Stimulated activated CD8-positive, alpha-beta memory T cell treated with anti-CD3 and anti-CD28 coated beads, Interleukin-15, amount 100 ng/mL, for 24 hours (primary cell): ENCODE data around the gene CDK6.
"Not testable (repeated sequence)": the region's sequence is repeated elsewhere in the genome, so short reads cannot be mapped to it uniquely, and the experiment has no call there.

Source experiments
- DNase-seq: peaks from one replicate; pipeline ENCODE4 v3.0.0-alpha.2; 2020; ENCODE audit warnings: low read depth

The CDK6 gene

DNA sequence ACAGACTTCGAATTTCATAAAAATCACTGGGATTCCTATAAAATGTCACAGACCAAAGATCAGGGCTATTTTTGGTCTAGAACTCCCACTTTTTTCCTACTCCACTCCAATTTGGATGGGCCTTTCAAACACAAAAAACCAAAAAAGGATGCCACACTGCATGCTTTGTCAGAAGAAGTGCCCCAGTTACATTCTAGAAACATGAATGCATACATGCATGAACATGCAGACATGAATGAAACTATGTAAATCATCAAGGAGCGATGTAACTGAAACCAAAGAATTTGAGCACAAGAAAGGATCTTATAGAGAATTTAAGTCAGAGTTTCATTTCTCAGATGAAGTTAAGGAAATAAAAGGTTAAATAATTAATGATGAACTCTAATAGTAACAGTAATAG lies 214.3 kb downstream of the CDK6 start:
- DNase-seq, result no peak

DNA sequence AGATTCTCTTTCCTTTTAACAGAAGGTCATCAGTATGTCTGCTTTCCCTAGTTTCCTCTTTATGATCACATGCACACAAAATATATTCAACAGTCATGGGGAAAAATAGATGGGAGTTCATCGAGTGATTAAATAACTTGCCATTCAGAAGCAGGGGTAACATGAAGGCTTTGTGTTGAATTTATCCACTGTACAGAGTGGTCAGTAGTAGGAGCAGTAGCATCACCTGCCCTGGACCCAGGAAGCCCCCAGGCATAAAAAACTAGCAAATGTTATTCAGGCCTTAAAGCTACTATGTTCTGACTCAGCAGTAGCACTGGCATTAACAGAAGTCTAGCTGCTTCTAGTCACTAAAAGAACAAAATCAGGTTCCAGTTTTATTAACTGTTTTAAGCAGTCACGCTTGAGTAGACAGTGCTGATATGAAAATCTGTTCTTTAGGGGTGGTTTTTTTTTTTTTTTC lies 214.8 kb downstream of the CDK6 start:
- no peak for DNase-seq

DNA sequence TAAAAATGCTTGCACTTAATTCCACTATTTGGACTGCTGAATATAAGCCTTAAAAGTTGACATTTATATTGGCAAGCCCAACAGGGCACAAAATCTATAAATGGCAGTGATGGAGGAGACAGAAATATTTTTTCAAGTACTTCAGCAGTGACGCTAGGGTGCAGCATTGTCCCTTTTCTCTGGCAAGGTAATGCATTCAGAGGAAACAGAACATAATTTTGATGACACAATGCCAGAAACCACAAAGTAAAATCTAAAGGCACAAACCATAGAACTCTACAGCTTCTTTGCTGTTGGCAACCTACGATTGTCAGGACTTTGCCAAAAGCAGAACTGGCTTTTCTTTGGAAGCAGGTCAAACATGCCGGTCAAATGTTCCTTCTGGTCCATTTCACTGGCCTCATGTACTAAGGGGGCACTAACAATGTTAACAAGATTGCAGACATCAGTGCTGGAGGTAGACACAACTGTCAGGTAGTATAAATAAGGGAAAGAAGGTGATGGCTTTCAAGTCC lies 215.3 kb downstream of the CDK6 start:
- no peak for DNase-seq

DNA sequence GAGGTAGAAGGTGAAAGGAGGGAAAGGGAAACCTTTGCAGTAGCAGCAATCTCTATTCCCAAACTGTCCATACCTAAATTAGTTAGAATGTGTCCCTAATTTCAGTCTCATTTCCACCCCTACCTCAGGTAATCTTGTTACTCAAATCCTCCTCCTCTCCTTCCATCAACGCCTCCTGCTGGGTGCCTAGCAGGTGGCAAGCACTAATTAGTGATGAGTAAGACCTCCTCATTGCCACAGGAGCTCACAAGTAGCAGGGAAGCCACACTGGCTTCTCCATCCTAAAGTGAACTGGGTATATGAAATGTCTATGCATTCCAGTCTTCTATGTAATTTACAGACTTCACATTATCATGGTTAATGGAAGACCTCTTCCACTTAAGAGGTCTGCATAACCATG lies 220.5 kb downstream of the CDK6 start:
- DNase-seq, result no peak

- DNase-seq, result no peak
These were observed 221.7 kb downstream of the CDK6 start for GRCh38 chr7:92614660-92615174.

- DNase-seq, result no peak
These were observed 222.7 kb downstream of the CDK6 start for GRCh38 chr7:92613720-92614119.

- DNase-seq, result no peak
These were observed 223.2 kb downstream of the CDK6 start for GRCh38 chr7:92613214-92613613.

GRCh38 chr7:92612501-92612900 lies 223.9 kb downstream of the CDK6 start:
- no peak for DNase-seq

DNA sequence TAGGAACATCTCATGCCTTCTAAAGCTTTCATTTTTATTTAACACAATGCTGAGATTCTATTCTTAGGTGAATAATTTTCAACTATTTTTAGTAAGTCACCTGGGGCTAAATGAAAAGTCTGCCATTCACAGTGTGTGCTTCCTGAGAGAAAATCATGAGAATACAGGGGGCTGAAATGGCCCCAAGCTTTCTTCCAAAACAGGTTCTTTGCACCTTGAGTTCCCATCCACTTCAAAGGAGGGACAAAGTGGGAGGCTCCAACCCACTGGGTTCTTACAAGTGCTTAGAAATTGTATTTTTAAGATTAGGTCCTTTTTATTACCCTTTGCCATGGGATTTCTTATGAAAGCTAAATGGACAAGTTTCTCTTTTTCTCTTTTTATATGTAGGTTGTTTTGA lies 224.6 kb downstream of the CDK6 start:
- no peak for DNase-seq

DNA sequence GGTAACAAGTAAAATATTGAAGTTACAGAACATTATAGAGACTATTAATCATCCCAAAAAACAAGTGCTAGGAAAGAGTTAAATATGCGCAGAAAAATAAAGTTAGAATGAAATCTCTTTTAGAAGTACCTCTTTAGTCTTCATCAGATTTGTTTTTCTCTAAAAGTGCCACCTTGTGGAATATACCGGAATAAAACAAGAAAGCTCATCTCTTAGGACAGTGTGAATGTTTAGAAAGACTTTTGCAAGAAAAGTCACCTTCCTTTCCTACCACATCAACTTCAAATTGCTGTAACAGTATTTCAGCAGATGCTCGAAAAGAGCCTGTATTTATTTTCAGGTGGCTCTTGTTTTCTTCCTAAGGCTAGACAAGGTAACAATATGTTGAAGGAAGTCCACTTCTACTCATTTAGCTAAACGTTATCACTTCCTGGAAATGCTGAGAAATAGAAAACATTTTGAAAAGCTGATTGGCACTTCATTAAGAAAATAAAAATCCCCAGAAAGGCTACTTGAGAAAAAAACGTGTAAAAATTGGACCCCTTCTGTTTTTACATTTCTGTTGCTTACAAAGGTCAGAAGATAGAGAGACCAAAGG lies 226.4 kb downstream of the CDK6 start:
- no peak for DNase-seq

DNA sequence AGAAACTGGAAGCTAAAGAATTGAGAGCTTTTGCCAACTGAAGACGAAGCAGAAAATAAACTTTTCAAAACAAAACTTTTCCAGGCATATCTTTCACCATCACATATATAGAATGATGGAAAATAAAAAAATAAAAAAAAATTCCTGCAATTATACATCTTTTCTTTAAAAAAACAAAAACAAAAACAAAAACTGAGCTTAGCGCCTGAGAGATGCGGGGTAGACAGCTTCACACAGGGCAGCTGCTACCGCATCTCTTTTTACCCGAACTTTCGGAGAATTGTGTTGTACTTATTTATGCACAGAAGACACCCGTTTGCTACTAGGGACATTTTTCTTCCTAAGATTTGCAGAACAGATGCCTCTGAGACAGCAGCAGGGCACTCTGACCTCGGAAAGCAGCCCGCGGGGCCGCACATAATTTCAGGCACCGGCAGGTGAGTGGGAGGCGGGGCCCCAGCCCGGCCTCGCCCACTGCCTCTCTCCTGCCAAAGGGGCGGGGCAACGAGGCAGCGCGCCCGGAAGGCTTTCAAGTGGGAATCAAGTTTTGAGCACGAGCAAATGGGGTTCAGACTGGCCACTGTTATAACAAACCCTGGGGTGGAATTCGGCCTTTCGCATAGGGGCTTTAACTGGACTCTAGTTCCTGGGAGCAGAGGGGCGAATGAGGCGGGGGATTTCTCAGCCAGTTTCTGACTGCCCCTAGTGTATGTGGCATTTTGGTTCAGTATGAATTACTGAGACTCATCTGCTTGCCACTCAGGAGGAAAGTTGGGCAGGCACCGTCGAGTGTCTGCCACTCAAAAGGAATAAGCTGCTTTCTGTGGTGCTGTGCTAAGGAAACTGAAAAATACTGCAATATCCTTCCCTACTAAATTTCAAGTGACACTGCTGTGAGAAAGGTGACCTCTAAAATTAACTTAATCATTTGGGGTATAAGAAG lies 227.7 kb downstream of the CDK6 start:
- DNase-seq, result no peak

- no peak for DNase-seq
These were observed 229.4 kb downstream of the CDK6 start for GRCh38 chr7:92606985-92607384.

GRCh38 chr7:92604517-92604916 lies 231.9 kb downstream of the CDK6 start:
- not testable (repeated sequence) for DNase-seq

GRCh38 chr7:92603089-92603445 lies 233.3 kb downstream of the CDK6 start:
- no peak for DNase-seq

DNA sequence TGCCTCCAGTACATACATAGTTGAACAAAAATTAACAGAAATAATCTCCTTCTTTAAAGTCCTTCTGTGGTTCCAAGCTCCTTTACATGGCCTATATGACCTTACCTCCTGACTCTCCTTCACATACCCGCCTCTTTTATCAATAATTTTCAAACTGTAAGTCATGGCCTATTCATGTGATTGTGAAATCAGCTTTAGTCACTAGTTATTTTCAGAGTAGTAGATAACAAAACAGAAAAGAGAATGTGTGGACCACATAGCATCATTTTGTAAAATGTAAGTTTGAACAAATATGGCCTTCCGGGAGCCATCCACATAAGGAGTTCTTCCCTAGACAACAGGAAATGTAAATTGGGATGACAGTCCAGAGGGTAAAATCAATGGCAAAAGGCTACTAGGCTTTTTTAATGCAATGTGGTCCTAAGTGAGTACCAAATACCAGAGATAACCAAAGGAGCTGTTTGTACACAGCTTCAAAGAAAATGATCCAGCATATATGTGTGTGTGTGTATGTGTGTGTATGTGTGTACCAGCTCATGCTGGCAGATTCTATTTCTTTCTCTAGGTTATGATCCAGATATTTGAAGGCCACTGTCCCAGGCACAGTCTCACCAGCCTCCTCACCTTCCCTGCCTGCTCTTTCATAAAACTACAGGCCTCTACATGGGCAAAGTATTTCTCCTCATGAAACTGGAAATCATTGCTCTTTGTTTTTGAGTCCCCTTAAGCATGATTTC lies 233.9 kb downstream of the CDK6 start:
- no peak for DNase-seq

- no peak for DNase-seq
These were observed 237.9 kb downstream of the CDK6 start for GRCh38 chr7:92598310-92598981.

GRCh38 chr7:92595281-92595680 lies 241.1 kb downstream of the CDK6 start:
- no peak for DNase-seq

GRCh38 chr7:92594746-92595145 lies 241.6 kb downstream of the CDK6 start:
- no peak for DNase-seq

DNA sequence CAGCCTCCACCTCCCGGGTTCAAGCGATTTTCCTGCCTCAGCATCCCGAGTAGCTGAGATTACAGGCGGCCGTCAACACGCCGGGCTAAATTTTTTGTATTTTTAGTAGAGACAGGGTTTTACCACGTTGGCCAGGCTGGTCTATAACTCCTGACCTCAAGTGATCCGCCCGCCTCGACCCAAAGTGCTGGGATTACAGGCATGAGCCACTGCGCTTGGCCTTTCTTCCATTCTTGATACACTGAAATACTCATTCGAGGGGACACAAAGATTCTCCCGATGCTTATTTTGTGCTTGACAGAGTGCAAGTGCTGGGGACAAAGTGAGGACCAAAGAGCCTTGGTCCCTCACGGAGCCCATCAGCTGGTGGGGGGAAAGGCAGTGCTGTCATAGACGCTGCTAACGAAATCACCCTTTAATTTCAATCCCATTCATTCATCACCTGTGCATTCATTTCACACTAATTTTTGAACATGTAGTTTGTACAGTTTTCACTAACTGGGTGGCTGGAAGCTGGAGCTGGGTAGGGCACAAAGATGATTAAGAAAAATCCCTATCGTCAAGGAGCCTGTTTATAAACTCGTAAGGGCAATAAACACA lies 245.6 kb downstream of the CDK6 start:
- DNase-seq, result no peak

- DNase-seq, result no peak
These were observed 247.3 kb downstream of the CDK6 start for GRCh38 chr7:92589056-92589455.

DNA sequence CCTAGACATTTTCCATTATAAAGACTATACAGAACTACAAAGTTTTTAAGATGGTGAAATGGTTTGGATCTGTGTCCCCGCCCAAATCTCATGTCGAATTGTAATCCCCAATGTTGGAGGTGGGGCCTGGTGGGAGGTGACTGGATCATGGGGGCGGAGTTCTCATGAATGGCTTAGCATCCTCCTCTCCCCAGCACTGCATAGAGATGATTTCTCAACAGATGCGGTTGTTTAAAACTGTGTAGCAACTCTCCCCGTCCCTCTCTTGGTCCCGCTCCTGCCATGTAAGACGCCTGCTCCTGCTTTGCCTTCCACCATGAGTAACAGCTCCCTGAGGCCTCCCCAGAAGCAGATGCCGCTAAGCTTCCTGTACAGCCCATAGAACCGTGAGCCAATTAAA lies 247.8 kb downstream of the CDK6 start:
- DNase-seq, result no peak
